ENCODE results near the gene PHF23.

The PHF23 gene

GRCh38 chr17:7256766-7257456 lies 17.7 kb upstream of the PHF23 start:
- FAIRE-seq (no peak), DNase-seq (ENCODE audit: insufficient read length, low spot score) (no peak)
- no peak for TF ChIP-seq CTCF (IDR thresholded peaks at IDR 0.05; ENCODE audit: insufficient read depth, missing control alignments)

GRCh38 chr17:7254511-7254910 lies 15.3 kb upstream of the PHF23 start:
- FAIRE-seq (no peak), DNase-seq (ENCODE audit: insufficient read length, low spot score) (no peak)
- no peak for TF ChIP-seq CTCF (IDR thresholded peaks at IDR 0.05; ENCODE audit: insufficient read depth, missing control alignments)

DNA sequence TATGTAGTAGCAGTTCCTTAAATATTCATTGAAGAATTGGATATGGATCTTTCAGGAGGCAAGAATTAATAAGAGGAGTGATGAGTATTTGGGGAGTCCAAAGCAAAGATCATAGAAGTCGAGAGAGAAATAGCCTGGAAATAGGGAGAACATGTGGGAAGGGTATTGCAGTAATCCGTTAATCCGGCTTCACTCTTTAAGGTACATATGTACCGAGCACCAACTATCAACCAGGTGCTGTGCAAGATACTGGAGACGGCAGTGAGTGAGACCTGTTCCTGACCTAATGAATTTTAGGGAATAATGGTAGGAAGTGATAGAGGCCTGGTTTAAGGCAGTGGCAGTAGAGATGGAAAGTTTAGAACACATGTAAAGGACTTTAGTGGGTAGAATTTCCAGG lies 13.8 kb upstream of the PHF23 start:
- FAIRE-seq (no peak), DNase-seq (ENCODE audit: insufficient read length, low spot score) (no peak)
- no peak for TF ChIP-seq CTCF (IDR thresholded peaks at IDR 0.05; ENCODE audit: insufficient read depth, missing control alignments)

- no peak for FAIRE-seq
- peak; percentile 37 for TF ChIP-seq CTCF (IDR thresholded peaks at IDR 0.05; ENCODE audit: insufficient read depth, missing control alignments)
Measured at GRCh38 chr17:7252176-7253043, 13.2 kb upstream of the PHF23 start, which contains the start of gene ELP5. Gene ELP5 (plus strand): TSS chr17:7252215. CDS start chr17:7252551, 336 bp downstream.

GRCh38 chr17:7251661-7252175 lies 12.5 kb upstream of the PHF23 start, which contains the start of gene CTDNEP1:
Gene CTDNEP1 (minus strand): TSS chr17:7251734. CDS start chr17:7251296, 438 bp downstream.
- FAIRE-seq (peak; percentile 21), DNase-seq (ENCODE audit: insufficient read length, low spot score) (peak; percentile 81)
- TF ChIP-seq CTCF (IDR thresholded peaks at IDR 0.05; ENCODE audit: insufficient read depth, missing control alignments), result no peak

More at GRCh38 chr17:7252176-7253043, 13.2 kb upstream of the PHF23 start, which contains the start of gene ELP5:
- peak; percentile 80 for DNase-seq (ENCODE audit: insufficient read length, low spot score)

GRCh38 chr17:7250695-7251627 lies 11.7 kb upstream of the PHF23 start:
- DNase-seq (ENCODE audit: insufficient read length, low spot score) (no peak), FAIRE-seq (no peak)
- TF ChIP-seq CTCF (IDR thresholded peaks at IDR 0.05; ENCODE audit: insufficient read depth, missing control alignments), result no peak
